Gastrocnemius medialis (tissue), 4 donors: Measurements from ENCODE around the gene RASL11B.

Source experiments
- CTCF ChIP-seq, 5 experiments: fragments of 450-650 bp in 3 of 5; fragments of 200-600 bp in 2 of 5; sonication (generic) in 2 of 5; IDR thresholded peaks in 4 of 5; conservative IDR thresholded peaks in 1 of 5; 1 replicate in 4 of 5; 2 replicates in 1 of 5; pipeline ENCODE4 v1.5.1; 2016 to 2019; ENCODE audit warnings: antibody characterized with exemption in 5 of 5, mild to moderate bottlenecking in 3 of 5, moderate library complexity in 3 of 5
- POLR2A ChIP-seq, 2 donors: fragments of 450-650 bp; IDR thresholded peaks; one replicate each; pipeline ENCODE4 v1.6.1; 2017; ENCODE audit warnings: antibody characterized with exemption in 2 of 2, mild to moderate bottlenecking in 2 of 2, moderate library complexity in 2 of 2

- TF ChIP-seq CTCF (IDR thresholded peaks at IDR 0.05 in 4 of 5, conservative IDR thresholded peaks at IDR 0.05 in 1 of 5) (no peak), POLR2A (IDR thresholded peaks at IDR 0.05) (no peak)
These were observed 21.1 kb downstream of the RASL11B start for GRCh38 chr4:52883183-52883621.
